Renal cortical epithelial cell (primary cell): Measurements from ENCODE around the gene NKAIN2. TPM values are rescaled to one million over a fixed set of nuclear protein-coding genes. Genes with fewer than 3 reads are reported as not detected.

ENCODE experiments used
- DNase-seq: peaks from one replicate; pipeline ENCODE4 v3.0.0-alpha.2; 2011; ENCODE audit warnings: low read depth
- total RNA-seq: library from RNA; depleted of rRNA; stranded (reverse); fragments of >200 nt; gene quantifications from 2 replicates; pipeline ENCODE4 v1.2.3, GENCODE V29; 2014

Gene NKAIN2
- total RNA-seq, 1 donor from 2014 or later: not detected

- no peak for DNase-seq
Measured at GRCh38 chr6:124819346-124819745, 1015.7 kb downstream of the NKAIN2 start.

GRCh38 chr6:124822204-124822613 lies 1018.5 kb downstream of the NKAIN2 start:
- no peak for DNase-seq

GRCh38 chr6:124822721-124823120 lies 1019.1 kb downstream of the NKAIN2 start:
- DNase-seq: no peak

- no peak for DNase-seq
Measured at GRCh38 chr6:124823240-124824111, 1019.8 kb downstream of the NKAIN2 start.

- no peak for DNase-seq
Measured at GRCh38 chr6:124825564-124825963, 1021.9 kb downstream of the NKAIN2 start.

GRCh38 chr6:124829822-124830221 lies 1026.2 kb downstream of the NKAIN2 start:
- DNase-seq: no peak

GRCh38 chr6:124830506-124830905 lies 1026.8 kb downstream of the NKAIN2 start:
- DNase-seq: no peak

- peak; percentile 17 for DNase-seq
Measured at GRCh38 chr6:124854338-124854922, 1050.8 kb downstream of the NKAIN2 start.

GRCh38 chr6:124857746-124858145 lies 1054.1 kb downstream of the NKAIN2 start:
- DNase-seq: no peak

- DNase-seq: no peak
Measured at GRCh38 chr6:124858564-124858963, 1054.9 kb downstream of the NKAIN2 start.

- no peak for DNase-seq
Measured at GRCh38 chr6:124859366-124859765, 1055.7 kb downstream of the NKAIN2 start.

- DNase-seq: no peak
Measured at GRCh38 chr6:124866040-124866439, 1062.4 kb downstream of the NKAIN2 start.

GRCh38 chr6:124867121-124867520 lies 1063.5 kb downstream of the NKAIN2 start:
- DNase-seq: no peak

GRCh38 chr6:124868481-124868880 lies 1064.8 kb downstream of the NKAIN2 start:
- no peak for DNase-seq

- DNase-seq: no peak
Measured at GRCh38 chr6:124869416-124869815, 1065.8 kb downstream of the NKAIN2 start.

- DNase-seq: peak; percentile 44
Measured at GRCh38 chr6:124870611-124871459, 1067.2 kb downstream of the NKAIN2 start.

GRCh38 chr6:124872361-124873065 lies 1068.8 kb downstream of the NKAIN2 start:
- DNase-seq: no peak

- no peak for DNase-seq
Measured at GRCh38 chr6:124873066-124873410, 1069.4 kb downstream of the NKAIN2 start.
